ENCODE measurements around the gene S1PR2.

- TF ChIP-seq CTCF (IDR thresholded peaks at IDR 0.05) = no peak
- no peak for TF ChIP-seq POLR2AphosphoS5 (IDR thresholded peaks at IDR 0.05)
Observed at GRCh38 chr19:10183926-10184325, 47.2 kb downstream of the S1PR2 start.
